Natural killer cell (primary cell): ENCODE measurements around the gene ZNF471. TPM values are rescaled to one million over a fixed set of nuclear protein-coding genes. Genes with fewer than 3 reads are reported as not detected.

Experiments used
- ATAC-seq, 3 donors: fragments of 150-1000 bp in 2 of 3; fragments of 200-7000 bp in 1 of 3; cut with Tn5 transposase; 1 replicate in 1 of 3; 2 replicates in 2 of 3; pipeline ENCODE4 v1.10.0; 2021; ENCODE audit warnings: mild to moderate bottlenecking in 2 of 3, moderate library complexity in 2 of 3
- DNase-seq, 2 donors: peaks; one replicate each; pipeline versions ENCODE4 v3.0.0 to v3.0.0-alpha.2; 2013 to 2021; ENCODE audit warnings: mixed read lengths in 1 of 2
- H3K27ac ChIP-seq: one replicate; pipeline ENCODE4 v1.5.1; 2013; ENCODE audit warnings: mild to moderate bottlenecking, low read length
- H3K27me3 ChIP-seq: one replicate; pipeline ENCODE4 v1.6.1; 2013; ENCODE audit warnings: low read length; ENCODE audit not compliant: control insufficient read depth, insufficient read depth
- H3K36me3 ChIP-seq: one replicate; pipeline ENCODE4 v1.6.1; 2013; ENCODE audit warnings: low read length; ENCODE audit not compliant: control insufficient read depth, insufficient read depth
- H3K4me1 ChIP-seq: one replicate; pipeline ENCODE4 v1.6.1; 2013; ENCODE audit warnings: low read length; ENCODE audit not compliant: control insufficient read depth, insufficient read depth
- H3K4me3 ChIP-seq: one replicate; pipeline ENCODE4 v1.5.1; 2013; ENCODE audit warnings: low read length
- H3K9me3 ChIP-seq: one replicate; pipeline ENCODE4 v1.6.1; 2013; ENCODE audit warnings: low read length; ENCODE audit not compliant: control insufficient read depth, insufficient read depth
- H3K27ac Mint-ChIP-seq, 2 donors: one replicate each; pipeline ENCODE4 v1.8.0; 2022; ENCODE audit warnings: mild to moderate bottlenecking in 2 of 2, mixed read lengths in 2 of 2, moderate library complexity in 1 of 2
- H3K27me3 Mint-ChIP-seq, 2 donors: one replicate each; pipeline ENCODE4 v1.8.0; 2022; ENCODE audit warnings: low read depth in 2 of 2, mixed read lengths in 2 of 2
- H3K36me3 Mint-ChIP-seq: one replicate; pipeline ENCODE4 v1.8.0; 2022; ENCODE audit warnings: mixed read lengths
- H3K4me1 Mint-ChIP-seq, 2 donors: one replicate each; pipeline ENCODE4 v1.8.0; 2022; ENCODE audit warnings: mixed read lengths in 2 of 2
- H3K4me3 Mint-ChIP-seq: one replicate; pipeline ENCODE4 v1.8.0; 2022; ENCODE audit warnings: mild to moderate bottlenecking, moderate library complexity, mixed read lengths
- H3K9me3 Mint-ChIP-seq, 2 donors: one replicate each; pipeline ENCODE4 v1.8.0; 2022; ENCODE audit warnings: mixed read lengths in 2 of 2
- CTCF ChIP-seq: fragments of 200-600 bp; IDR thresholded peaks from one replicate; pipeline ENCODE4 v1.8.0; 2022; ENCODE audit warnings: antibody characterized with exemption
- WGBS: methylation state at CpG from one replicate; pipeline ENCODE4 v1.1.7; 2013; ENCODE audit warnings: missing lambda C conversion rate; ENCODE audit not compliant: insufficient coverage; 5-methylcytosine and 5-hydroxymethylcytosine counted together
- intact Hi-C: fragments of 100-400 bp; cut with micrococcal nuclease; formaldehyde crosslinking; loops from one replicate; pipeline ENCODE4 v1.14.2; 2022
- total RNA-seq, 4 donors: library from RNA; stranded (reverse); fragments of 120-200 nt in 1 of 4; gene quantifications; one replicate each; pipeline versions ENCODE4 v1.2.3 to v1.2.4, GENCODE V29; 2013 to 2022

ZNF471 gene
- total RNA-seq, 3 donors from 2014 or later (not counting 1 experiment from before 2014, with no cell fraction given): 0.33 to 1.0 (median 0.48) TPM

- Histone ChIP-seq H3K27me3 (no peaks in the 10 kb centered on the region), H3K4me3 (peak within 1 kb of the TSS; percentile 41), H3K4me1 (peaks cover 20% of the 10 kb centered on the region), H3K36me3 (no peaks in the 10 kb centered on the region), H3K9me3 (peaks cover 54% of the 10 kb centered on the region), H3K27ac (peak within 1 kb of the TSS; percentile 91)
- ATAC-seq (peak; percentile 38 to 63 (median 62)), DNase-seq (peak; percentile 33 to 44)
- H3K36me3 Mint-ChIP-seq: peaks cover 28% of the 10 kb centered on the region
- peaks cover 9 to 31% of the 10 kb centered on the region in 2 donors for H3K4me1 Mint-ChIP-seq
- peaks cover 12 to 14% of the 10 kb centered on the region in 2 donors for H3K27me3 Mint-ChIP-seq
- intact Hi-C loops: loop anchor here (2.0 kb wide), 1 partner anchor 72 kb away; the partner anchor contains the start of gene ZNF583
- peak within 1 kb of the TSS; percentile 43 to 95 for H3K27ac Mint-ChIP-seq
- H3K4me3 Mint-ChIP-seq: peak within 1 kb of the TSS; percentile 87
- TF ChIP-seq CTCF: no peak
- 4% methylated on average over 69 of the region's 69 CpGs for WGBS
- H3K9me3 Mint-ChIP-seq: peaks cover 22 to 23% of the 10 kb centered on the region in 2 donors
Observed at GRCh38 chr19:56476651-56477428, 30.8 kb upstream of the ZNF471 start, which contains the start of gene ZNF667. Gene ZNF667 (minus strand): TSS chr19:56477345. CDS start chr19:56462370, 14,975 bp downstream.

GRCh38 chr19:56477429-56478338 is 30.0 kb upstream of the ZNF471 start:
- H3K27me3 Mint-ChIP-seq: peaks cover 12 to 14% of the 10 kb centered on the region in 2 donors
- H3K4me1 Mint-ChIP-seq: peaks cover 9 to 31% of the 10 kb centered on the region in 2 donors
- Histone ChIP-seq H3K4me3 (peak overlapping the region; percentile 41), H3K9me3 (peaks cover 58% of the 10 kb centered on the region), H3K36me3 (no peaks in the 10 kb centered on the region), H3K4me1 (peaks cover 20% of the 10 kb centered on the region), H3K27ac (peak overlapping the region; percentile 91), H3K27me3 (no peaks in the 10 kb centered on the region)
- no peak for TF ChIP-seq CTCF
- ATAC-seq (peak; percentile 57 to 68 (median 67)), DNase-seq (peak; percentile 49 to 58)
- WGBS: 7% methylated on average over 80 of the region's 80 CpGs
- H3K9me3 Mint-ChIP-seq: peaks cover 18 to 20% of the 10 kb centered on the region in 2 donors
- H3K27ac Mint-ChIP-seq: peak overlapping the region; percentile 43 to 95
- H3K36me3 Mint-ChIP-seq: peaks cover 28% of the 10 kb centered on the region
- peak overlapping the region; percentile 87 for H3K4me3 Mint-ChIP-seq
- intact Hi-C loops: loop anchor here (2.0 kb wide), 1 partner anchor 73 kb away; the partner anchor contains the start of gene ZNF583

GRCh38 chr19:56491399-56491798 is 16.3 kb upstream of the ZNF471 start:
- Mint-ChIP-seq H3K4me3 (no peak overlapping the region), H3K27me3 (no peaks in the 10 kb centered on the region), H3K36me3 (peaks cover 29% of the 10 kb centered on the region), H3K4me1 (no peaks in the 10 kb centered on the region), H3K27ac (no peak overlapping the region), H3K9me3 (peaks cover 30 to 45% of the 10 kb centered on the region in 2 donors)
- intact Hi-C loops: no loop called here
- Histone ChIP-seq H3K4me3 (no peak overlapping the region), H3K9me3 (peaks cover 25% of the 10 kb centered on the region), H3K27ac (no peak overlapping the region), H3K27me3 (no peaks in the 10 kb centered on the region), H3K4me1 (no peaks in the 10 kb centered on the region), H3K36me3 (no peaks in the 10 kb centered on the region)
- no peak for ATAC-seq
- 94% methylated on average over 3 of the region's 3 CpGs for WGBS
- TF ChIP-seq CTCF: no peak
- DNase-seq: no peak
